ENCODE results near the gene MCC. TPM values are rescaled to one million over a fixed set of nuclear protein-coding genes. Genes with fewer than 3 reads are reported as not detected.
"Not testable (repeated sequence)": the region's sequence is repeated elsewhere in the genome, so short reads cannot be mapped to it uniquely, and the experiment has no call there.

The MCC gene
- total RNA-seq, 1 donor from 2014 or later = 15.1 TPM

DNA sequence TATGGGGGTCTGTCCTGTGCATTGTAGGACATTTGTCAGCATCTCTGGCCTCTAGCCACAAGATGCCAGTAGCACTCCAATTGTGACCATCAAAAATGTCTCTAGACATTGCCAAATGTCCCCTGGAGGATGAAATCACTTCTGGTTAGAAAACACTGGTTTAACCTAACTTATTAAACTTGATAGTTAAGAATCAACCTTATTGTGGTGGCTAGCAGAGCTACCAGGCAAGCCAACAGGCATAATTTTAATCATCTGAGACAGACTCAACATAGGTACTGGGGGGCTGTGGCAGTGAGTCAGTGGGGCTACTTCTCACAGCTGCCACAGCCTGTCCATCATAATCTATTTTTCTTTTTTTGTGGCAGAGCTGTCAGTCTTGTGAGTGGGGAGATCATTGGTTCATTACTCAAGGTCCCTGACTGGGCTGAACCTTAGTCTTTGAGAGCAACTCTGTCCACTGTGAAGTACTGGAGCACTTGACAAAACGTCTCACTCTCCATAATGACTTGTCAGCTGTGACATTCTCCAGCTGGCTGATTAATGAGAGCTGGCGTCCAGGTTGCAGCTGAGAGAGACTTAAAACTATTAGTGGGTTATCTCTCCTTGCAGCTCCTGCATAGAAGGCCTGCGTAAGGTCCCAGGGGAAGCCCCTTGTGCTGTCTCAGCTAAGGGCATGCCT, 403.7 kb downstream of the MCC start:
- Histone ChIP-seq H3K4me1 (ENCODE audit: control insufficient read depth in 3 of 3, insufficient read depth in 3 of 3, low read length in 3 of 3) (peaks cover 0 to 4% (median 2%) of the 10 kb centered on the region in 3 donors), H3K36me3 (ENCODE audit: control insufficient read depth in 3 of 3, insufficient read depth in 3 of 3, low read length in 3 of 3) (peaks cover 0 to 3% (median 3%) of the 10 kb centered on the region in 3 donors), H3K9me3 (ENCODE audit: control insufficient read depth in 3 of 3, low read length in 3 of 3) (no peaks in the 10 kb centered on the region), H3K9ac (ENCODE audit: low read depth in 1 of 3, low read length in 3 of 3) (no peak overlapping the region), H3K4me3 (ENCODE audit: low read length in 3 of 3) (no peak overlapping the region), H3K27me3 (ENCODE audit: control insufficient read depth in 3 of 3, insufficient read depth in 3 of 3, low read length in 3 of 3) (no peaks in the 10 kb centered on the region), H3K27ac (ENCODE audit: low read depth, low read length) (no peak overlapping the region)

DNA sequence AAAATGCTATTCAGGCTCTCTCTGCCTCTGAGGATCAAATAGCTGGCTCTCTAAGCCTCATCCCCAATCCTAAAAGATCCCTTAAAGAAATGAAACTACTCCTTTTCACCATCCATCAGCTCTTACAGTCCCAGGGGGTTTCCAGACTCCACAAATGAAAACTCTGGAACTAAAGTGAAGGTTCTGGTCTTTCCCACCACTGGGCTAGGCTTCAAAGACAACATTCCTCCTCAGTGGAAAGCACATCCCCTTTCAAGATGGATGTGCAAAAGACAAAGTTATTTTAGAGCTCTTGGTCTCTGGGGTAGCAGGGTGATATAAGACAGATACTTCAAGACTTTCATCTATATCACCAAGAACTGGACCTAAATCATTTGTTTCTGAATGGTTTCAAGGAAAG, 404.8 kb downstream of the MCC start:
- peaks cover 0 to 4% (median 0%) of the 10 kb centered on the region in 3 donors for H3K4me1 ChIP-seq (ENCODE audit: control insufficient read depth in 3 of 3, insufficient read depth in 3 of 3, low read length in 3 of 3)
- no peaks in the 10 kb centered on the region for H3K9me3 ChIP-seq (ENCODE audit: control insufficient read depth in 3 of 3, low read length in 3 of 3)
- H3K36me3 ChIP-seq (ENCODE audit: control insufficient read depth in 3 of 3, insufficient read depth in 3 of 3, low read length in 3 of 3) = peaks cover 0 to 3% (median 3%) of the 10 kb centered on the region in 3 donors
- no peak overlapping the region for H3K9ac ChIP-seq (ENCODE audit: low read depth in 1 of 3, low read length in 3 of 3)
- no peaks in the 10 kb centered on the region for H3K27me3 ChIP-seq (ENCODE audit: control insufficient read depth in 3 of 3, insufficient read depth in 3 of 3, low read length in 3 of 3)
- no peak overlapping the region for H3K27ac ChIP-seq (ENCODE audit: low read depth, low read length)
- H3K4me3 ChIP-seq (ENCODE audit: low read length in 3 of 3) = no peak overlapping the region

DNA sequence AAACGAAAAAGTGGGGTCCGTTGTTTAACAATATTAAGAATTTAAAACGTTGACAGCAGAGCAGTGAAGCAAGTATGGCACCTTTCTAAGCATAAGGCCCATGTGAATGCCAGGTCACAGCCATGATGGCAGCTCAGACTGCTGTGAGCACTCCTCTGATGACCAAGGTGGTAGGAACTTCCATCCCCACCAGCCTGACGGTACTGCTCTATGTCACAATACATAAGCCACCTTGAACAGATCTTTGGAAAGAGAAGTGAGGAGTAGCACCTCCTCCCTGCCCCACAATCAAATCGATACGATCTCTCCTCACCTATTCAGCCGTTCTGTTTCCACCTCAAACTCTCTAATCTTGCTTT, 405.7 kb downstream of the MCC start:
- no peak overlapping the region for H3K27ac ChIP-seq (ENCODE audit: low read depth, low read length)
- H3K36me3 ChIP-seq (ENCODE audit: control insufficient read depth in 3 of 3, insufficient read depth in 3 of 3, low read length in 3 of 3) = peaks cover 0 to 3% (median 3%) of the 10 kb centered on the region in 3 donors
- no peak overlapping the region for H3K9ac ChIP-seq (ENCODE audit: low read depth in 1 of 3, low read length in 3 of 3)
- H3K4me1 ChIP-seq (ENCODE audit: control insufficient read depth in 3 of 3, insufficient read depth in 3 of 3, low read length in 3 of 3) = peaks cover 0 to 4% (median 0%) of the 10 kb centered on the region in 3 donors
- H3K9me3 ChIP-seq (ENCODE audit: control insufficient read depth in 3 of 3, low read length in 3 of 3) = no peaks in the 10 kb centered on the region
- no peak overlapping the region for H3K4me3 ChIP-seq (ENCODE audit: low read length in 3 of 3)
- H3K27me3 ChIP-seq (ENCODE audit: control insufficient read depth in 3 of 3, insufficient read depth in 3 of 3, low read length in 3 of 3) = no peaks in the 10 kb centered on the region

DNA sequence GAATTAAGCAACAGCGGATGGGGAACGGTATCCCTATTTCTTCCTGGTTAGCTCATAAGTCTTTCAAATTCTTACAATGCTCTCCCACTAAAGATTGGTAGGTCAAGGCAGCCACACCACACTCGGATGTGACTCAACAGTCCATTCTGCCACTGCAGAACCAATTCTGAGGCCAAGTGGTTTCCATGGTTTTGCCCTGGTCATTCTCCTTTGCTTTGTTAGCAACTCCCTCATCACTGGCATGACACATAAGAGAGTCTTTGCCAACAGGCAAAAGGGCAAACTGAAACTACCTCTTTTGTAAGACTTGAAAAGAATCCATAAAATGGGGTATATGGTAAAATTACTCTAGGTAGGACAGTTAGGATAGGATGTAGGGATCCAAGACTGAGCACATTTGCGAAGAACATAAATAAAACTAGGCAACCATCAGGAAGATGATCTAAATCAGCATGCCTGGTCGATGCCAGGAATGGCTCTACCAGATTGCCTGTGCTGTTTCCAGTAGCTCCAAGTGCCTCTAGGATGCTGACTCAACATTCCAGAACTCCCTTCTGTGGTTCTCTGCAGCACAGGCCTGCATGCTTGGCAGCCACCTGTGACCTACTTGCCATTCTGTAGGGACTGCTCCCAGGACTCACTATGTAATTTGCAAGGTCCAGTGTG, 406.2 kb downstream of the MCC start:
- Histone ChIP-seq H3K36me3 (ENCODE audit: control insufficient read depth in 3 of 3, insufficient read depth in 3 of 3, low read length in 3 of 3) (peaks cover 0 to 3% (median 3%) of the 10 kb centered on the region in 3 donors), H3K9me3 (ENCODE audit: control insufficient read depth in 3 of 3, low read length in 3 of 3) (no peaks in the 10 kb centered on the region), H3K27me3 (ENCODE audit: control insufficient read depth in 3 of 3, insufficient read depth in 3 of 3, low read length in 3 of 3) (no peaks in the 10 kb centered on the region), H3K27ac (ENCODE audit: low read depth, low read length) (no peak overlapping the region), H3K9ac (ENCODE audit: low read depth in 1 of 3, low read length in 3 of 3) (no peak overlapping the region), H3K4me3 (ENCODE audit: low read length in 3 of 3) (no peak overlapping the region), H3K4me1 (ENCODE audit: control insufficient read depth in 3 of 3, insufficient read depth in 3 of 3, low read length in 3 of 3) (peaks cover 0 to 4% (median 0%) of the 10 kb centered on the region in 3 donors)

DNA sequence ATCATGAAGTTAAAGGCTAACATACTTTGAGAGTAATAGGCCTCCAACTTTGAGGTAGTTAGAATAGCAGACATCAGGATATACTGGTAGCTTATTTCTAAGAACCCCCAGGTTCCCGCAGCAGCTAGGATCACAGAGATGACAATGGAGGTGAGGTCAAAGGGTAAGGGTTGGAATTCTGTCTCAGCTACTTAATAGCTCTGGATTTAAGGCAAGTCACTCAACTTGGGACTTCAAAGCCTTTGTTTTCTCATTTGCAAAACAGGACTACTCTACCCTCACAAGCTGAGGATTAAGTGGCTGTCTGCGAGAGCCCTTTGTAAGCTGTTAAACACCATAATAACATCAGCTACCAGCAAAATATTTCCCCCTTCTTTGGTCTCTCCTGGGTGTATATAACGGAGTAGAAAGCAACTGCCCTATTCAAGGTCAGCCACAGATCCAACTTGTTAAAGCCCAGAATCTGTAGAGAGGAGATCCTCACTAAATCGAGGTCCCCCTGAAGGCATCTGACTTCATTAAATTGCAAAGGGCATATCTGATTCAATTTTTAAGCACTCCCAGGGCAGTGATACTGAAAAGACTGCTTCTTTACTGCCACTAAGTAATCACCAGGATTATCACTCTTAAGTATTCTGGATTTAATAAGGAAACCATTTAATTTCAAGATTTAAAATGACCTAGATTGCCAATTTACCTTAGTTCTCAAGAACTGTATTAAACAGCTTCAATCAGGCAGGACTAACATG, 407.0 kb downstream of the MCC start:
- H3K4me1 ChIP-seq (ENCODE audit: control insufficient read depth in 3 of 3, insufficient read depth in 3 of 3, low read length in 3 of 3) = peaks cover 0 to 4% (median 0%) of the 10 kb centered on the region in 3 donors
- H3K27me3 ChIP-seq (ENCODE audit: control insufficient read depth in 3 of 3, insufficient read depth in 3 of 3, low read length in 3 of 3) = no peaks in the 10 kb centered on the region
- no peaks in the 10 kb centered on the region for H3K9me3 ChIP-seq (ENCODE audit: control insufficient read depth in 3 of 3, low read length in 3 of 3)
- no peak overlapping the region for H3K4me3 ChIP-seq (ENCODE audit: low read length in 3 of 3)
- H3K27ac ChIP-seq (ENCODE audit: low read depth, low read length) = no peak overlapping the region
- peaks cover 0 to 3% (median 3%) of the 10 kb centered on the region in 3 donors for H3K36me3 ChIP-seq (ENCODE audit: control insufficient read depth in 3 of 3, insufficient read depth in 3 of 3, low read length in 3 of 3)
- H3K9ac ChIP-seq (ENCODE audit: low read depth in 1 of 3, low read length in 3 of 3) = no peak overlapping the region

DNA sequence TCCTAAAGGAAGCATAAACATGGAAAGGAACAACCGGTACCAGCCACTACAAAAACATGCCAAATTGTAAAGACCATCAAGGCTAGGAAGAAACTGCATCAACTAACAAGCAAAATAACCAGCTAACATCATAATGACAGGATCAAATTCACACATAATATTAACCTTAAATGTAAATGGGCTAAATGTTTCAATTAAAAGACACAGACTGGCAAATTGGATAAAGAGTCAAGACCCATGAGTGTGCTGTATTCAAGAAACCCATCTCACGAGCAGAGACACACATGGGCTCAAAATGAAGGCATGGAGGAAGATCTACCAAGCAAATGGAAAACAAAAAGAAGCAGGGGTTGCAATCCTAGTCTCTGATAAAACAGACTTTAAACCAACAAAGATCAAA, 411.6 kb downstream of the MCC start:
- not testable (repeated sequence) for H3K9me3 ChIP-seq (ENCODE audit: control insufficient read depth in 3 of 3, low read length in 3 of 3); H3K9ac ChIP-seq (ENCODE audit: low read depth in 1 of 3, low read length in 3 of 3); H3K4me1 ChIP-seq (ENCODE audit: control insufficient read depth in 3 of 3, insufficient read depth in 3 of 3, low read length in 3 of 3); H3K27me3 ChIP-seq (ENCODE audit: control insufficient read depth in 3 of 3, insufficient read depth in 3 of 3, low read length in 3 of 3); H3K4me3 ChIP-seq (ENCODE audit: low read length in 3 of 3); H3K27ac ChIP-seq (ENCODE audit: low read depth, low read length); H3K36me3 ChIP-seq (ENCODE audit: control insufficient read depth in 3 of 3, insufficient read depth in 3 of 3, low read length in 3 of 3)

DNA sequence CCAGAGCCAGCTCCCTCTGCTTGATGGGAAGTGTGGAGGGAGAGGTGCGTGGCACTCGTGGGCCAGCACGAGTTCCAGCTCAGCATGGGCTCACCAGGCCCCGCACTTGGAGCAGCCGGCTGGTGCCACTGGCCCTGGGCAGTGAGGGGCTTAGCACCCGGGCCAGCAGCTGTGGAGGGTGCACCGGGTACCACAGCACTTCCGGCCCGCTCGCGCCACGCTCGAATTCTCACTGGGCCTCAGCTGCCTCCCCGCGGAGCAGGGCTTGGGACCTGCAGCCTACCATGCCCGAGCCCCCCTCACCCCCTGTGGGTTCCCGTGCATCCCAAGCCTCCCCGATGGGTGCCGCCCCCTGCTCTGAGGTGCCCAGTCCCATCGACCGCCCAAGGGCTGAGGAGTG, 413.2 kb downstream of the MCC start:
- H3K27ac ChIP-seq (ENCODE audit: low read depth, low read length) = no peak overlapping the region
- H3K4me1 ChIP-seq (ENCODE audit: control insufficient read depth in 3 of 3, insufficient read depth in 3 of 3, low read length in 3 of 3) = no peaks in the 10 kb centered on the region
- peaks cover 0 to 8% (median 4%) of the 10 kb centered on the region in 3 donors for H3K36me3 ChIP-seq (ENCODE audit: control insufficient read depth in 3 of 3, insufficient read depth in 3 of 3, low read length in 3 of 3)
- no peak overlapping the region for H3K4me3 ChIP-seq (ENCODE audit: low read length in 3 of 3)
- no peaks in the 10 kb centered on the region for H3K9me3 ChIP-seq (ENCODE audit: control insufficient read depth in 3 of 3, low read length in 3 of 3)
- no peak overlapping the region for H3K9ac ChIP-seq (ENCODE audit: low read depth in 1 of 3, low read length in 3 of 3)
- H3K27me3 ChIP-seq (ENCODE audit: control insufficient read depth in 3 of 3, insufficient read depth in 3 of 3, low read length in 3 of 3) = no peaks in the 10 kb centered on the region

DNA sequence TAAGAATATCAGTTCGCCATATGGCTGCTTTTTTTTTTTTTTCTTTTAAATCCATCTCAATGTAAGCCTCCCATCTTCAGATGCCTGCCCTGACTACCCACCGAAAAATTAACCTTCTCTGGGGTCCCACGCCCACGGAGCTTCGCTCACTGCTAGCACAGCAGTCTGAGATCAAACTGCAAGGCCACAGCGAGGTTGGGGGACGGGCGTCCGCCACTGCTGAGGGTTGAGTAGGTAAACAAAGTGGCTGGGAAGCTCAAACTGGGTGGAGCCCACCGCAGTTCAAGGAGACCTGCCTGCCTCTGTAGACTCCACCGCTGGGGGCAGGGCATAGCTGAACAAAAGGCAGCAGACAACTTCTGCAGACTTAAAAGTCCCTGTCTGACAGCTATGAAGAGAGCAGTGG, 414.6 kb downstream of the MCC start:
- H3K9me3 ChIP-seq (ENCODE audit: control insufficient read depth in 3 of 3, low read length in 3 of 3); H3K27ac ChIP-seq (ENCODE audit: low read depth, low read length); H3K9ac ChIP-seq (ENCODE audit: low read depth in 1 of 3, low read length in 3 of 3); H3K4me1 ChIP-seq (ENCODE audit: control insufficient read depth in 3 of 3, insufficient read depth in 3 of 3, low read length in 3 of 3); H3K4me3 ChIP-seq (ENCODE audit: low read length in 3 of 3); H3K36me3 ChIP-seq (ENCODE audit: control insufficient read depth in 3 of 3, insufficient read depth in 3 of 3, low read length in 3 of 3); H3K27me3 ChIP-seq (ENCODE audit: control insufficient read depth in 3 of 3, insufficient read depth in 3 of 3, low read length in 3 of 3): not testable (repeated sequence)

DNA sequence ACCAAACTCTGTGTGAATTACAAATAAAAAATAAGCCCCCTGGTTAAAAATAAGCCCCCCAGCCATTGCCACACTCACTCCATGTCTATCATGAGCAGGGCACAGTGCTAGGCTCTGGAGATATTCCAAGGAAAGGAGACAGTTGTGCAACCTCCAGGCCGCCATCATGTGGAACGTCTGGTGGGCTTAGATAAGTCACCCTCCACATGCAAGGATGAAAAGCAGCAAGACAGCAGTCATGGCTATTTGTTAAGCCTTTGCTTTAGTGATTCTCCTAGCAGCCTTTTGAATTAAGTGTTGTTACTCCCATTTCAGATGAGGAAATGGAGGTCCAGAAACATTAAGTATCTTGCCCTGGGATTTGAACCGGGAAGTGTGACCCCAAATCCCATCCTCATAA, 416.9 kb downstream of the MCC start:
- H3K36me3 ChIP-seq (ENCODE audit: control insufficient read depth in 3 of 3, insufficient read depth in 3 of 3, low read length in 3 of 3) = peaks cover 2 to 9% (median 8%) of the 10 kb centered on the region in 3 donors
- no peak overlapping the region for H3K9ac ChIP-seq (ENCODE audit: low read depth in 1 of 3, low read length in 3 of 3)
- H3K4me1 ChIP-seq (ENCODE audit: control insufficient read depth in 3 of 3, insufficient read depth in 3 of 3, low read length in 3 of 3) = no peaks in the 10 kb centered on the region
- H3K27me3 ChIP-seq (ENCODE audit: control insufficient read depth in 3 of 3, insufficient read depth in 3 of 3, low read length in 3 of 3) = no peaks in the 10 kb centered on the region
- no peak overlapping the region for H3K4me3 ChIP-seq (ENCODE audit: low read length in 3 of 3)
- no peak overlapping the region for H3K27ac ChIP-seq (ENCODE audit: low read depth, low read length)
- H3K9me3 ChIP-seq (ENCODE audit: control insufficient read depth in 3 of 3, low read length in 3 of 3) = no peaks in the 10 kb centered on the region

DNA sequence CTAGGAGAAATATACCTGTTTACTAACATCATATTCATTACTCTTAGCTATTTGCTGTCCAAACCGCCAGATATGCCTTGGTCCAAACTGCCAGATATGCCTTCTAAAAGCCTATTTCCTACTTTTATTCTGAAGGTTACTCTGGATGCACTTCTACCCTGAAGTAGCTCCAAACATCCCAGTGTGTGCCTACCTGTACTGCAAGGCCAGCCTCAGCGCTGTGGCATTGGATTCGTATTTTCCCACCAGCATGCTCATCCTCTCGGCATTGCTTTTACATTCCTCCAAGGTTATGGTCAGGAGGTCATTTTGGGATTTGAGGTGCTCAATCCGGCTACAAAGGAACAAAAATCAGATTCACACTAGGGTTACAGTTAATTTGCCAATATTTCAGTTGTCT, 417.4 kb downstream of the MCC start:
- Histone ChIP-seq H3K27me3 (ENCODE audit: control insufficient read depth in 3 of 3, insufficient read depth in 3 of 3, low read length in 3 of 3) (no peaks in the 10 kb centered on the region), H3K36me3 (ENCODE audit: control insufficient read depth in 3 of 3, insufficient read depth in 3 of 3, low read length in 3 of 3) (peaks cover 2 to 9% (median 8%) of the 10 kb centered on the region in 3 donors), H3K27ac (ENCODE audit: low read depth, low read length) (no peak overlapping the region)

More for the DNA sequence above, 417.4 kb downstream of the MCC start:
- Histone ChIP-seq H3K4me1 (ENCODE audit: control insufficient read depth in 3 of 3, insufficient read depth in 3 of 3, low read length in 3 of 3) (no peaks in the 10 kb centered on the region), H3K4me3 (ENCODE audit: low read length in 3 of 3) (no peak overlapping the region), H3K9ac (ENCODE audit: low read depth in 1 of 3, low read length in 3 of 3) (no peak overlapping the region), H3K9me3 (ENCODE audit: control insufficient read depth in 3 of 3, low read length in 3 of 3) (no peaks in the 10 kb centered on the region)
